Central memory CD4-positive, alpha-beta T cell (primary cell): ENCODE results near the gene DPP6.

ENCODE experiments used
- DNase-seq: peaks from one replicate; pipeline ENCODE4 v3.0.0; 2022

Gene DPP6

GRCh38 chr7:154736389-154736788 lies 684.2 kb downstream of the DPP6 start:
- DNase-seq = no peak

DNA sequence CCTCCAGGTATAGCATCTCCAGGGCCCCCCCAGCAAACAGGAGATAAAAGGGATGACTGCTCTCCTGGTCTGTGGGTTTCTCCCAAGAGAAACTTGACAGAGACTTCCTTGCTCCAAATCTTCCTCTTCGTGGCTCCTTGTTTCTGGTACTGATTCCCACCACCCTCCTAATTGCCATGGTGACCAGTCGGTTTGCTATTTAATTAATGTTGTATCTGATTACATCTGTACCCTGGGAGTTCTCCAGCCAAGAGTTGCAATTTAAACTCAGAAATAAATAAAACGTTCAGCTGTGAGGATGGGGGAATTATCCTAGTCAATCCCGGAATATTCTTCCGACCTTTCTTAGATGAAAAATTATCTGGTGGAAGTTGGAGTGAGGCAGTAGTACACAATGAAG lies 686.0 kb downstream of the DPP6 start:
- DNase-seq = no peak

DNA sequence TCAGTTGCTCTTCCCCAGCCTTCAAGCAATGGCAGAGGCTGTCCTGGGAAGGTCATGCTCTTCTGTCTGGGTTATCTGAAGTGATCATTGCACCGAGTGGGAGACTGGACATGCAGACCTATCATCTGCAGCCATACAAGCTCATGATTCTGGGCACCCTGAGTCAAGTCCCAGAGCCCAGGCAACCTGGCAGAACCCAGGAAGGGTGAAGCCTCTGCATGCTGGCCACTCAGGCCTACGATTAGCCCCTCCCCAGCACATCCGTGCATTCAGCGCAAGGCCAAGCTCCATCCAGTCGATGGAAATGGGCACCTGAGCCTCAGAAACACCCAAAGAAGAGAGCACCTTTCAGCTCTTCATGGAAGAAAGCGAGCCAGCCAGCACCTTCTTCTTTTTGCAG lies 688.9 kb downstream of the DPP6 start:
- DNase-seq = no peak

- no peak for DNase-seq
These were observed 691.0 kb downstream of the DPP6 start for GRCh38 chr7:154743206-154743605.

GRCh38 chr7:154744256-154744860 lies 692.2 kb downstream of the DPP6 start:
- no peak for DNase-seq

DNA sequence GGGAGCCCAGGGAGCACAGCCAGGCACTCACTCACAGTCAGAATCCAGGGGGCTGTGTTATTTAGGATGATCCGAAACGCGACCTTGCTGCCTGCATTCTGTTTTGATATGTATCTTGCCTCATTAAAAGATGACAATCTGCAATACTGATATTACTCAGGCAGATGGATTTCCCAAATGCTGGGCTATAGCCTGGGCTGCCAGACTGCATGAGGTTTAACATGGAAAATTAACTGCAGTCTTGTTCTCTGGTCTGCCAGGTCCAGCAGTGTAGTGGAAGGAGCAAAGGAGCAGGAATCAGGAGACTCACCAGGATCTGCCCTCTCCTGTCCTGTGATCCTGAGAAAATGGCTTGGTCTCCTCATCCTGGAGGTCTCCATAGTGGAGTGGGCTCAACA lies 692.7 kb downstream of the DPP6 start:
- no peak for DNase-seq

DNA sequence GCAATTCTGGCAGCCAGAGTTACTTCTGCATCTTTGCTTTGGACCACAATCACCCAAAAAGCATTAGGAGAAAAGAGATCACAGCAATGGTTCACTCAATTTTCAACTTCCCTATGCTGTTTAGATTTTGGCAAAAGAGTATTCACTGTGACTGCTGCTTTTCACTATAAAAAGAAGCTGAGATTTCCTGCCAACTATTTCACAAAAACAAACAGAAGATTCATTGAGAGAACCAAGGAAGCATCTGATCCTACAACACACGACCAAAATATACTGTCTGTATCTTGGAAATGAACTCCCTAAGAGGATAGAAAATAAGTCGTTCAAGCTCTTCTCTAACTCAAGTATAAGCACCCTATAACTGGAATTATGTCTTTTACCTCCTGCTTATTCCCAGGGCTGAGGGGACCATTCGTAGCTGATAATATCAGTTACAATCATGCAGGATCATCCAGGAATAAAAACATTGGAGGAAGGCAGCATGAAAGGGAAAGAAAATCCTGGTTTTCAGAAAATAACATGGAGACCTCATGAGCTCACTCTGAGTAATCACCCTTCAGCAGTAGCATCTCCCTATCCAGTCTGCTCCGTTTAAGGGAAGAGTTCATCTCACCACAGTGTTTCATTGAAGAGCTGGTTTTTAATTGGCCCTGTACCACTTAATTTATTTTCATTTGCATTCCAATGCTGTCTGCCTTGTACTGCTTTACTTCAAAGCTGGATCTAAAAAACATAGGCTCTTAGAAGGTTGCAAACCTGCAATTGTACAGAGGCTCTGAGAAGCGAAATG lies 694.6 kb downstream of the DPP6 start:
- no peak for DNase-seq

DNA sequence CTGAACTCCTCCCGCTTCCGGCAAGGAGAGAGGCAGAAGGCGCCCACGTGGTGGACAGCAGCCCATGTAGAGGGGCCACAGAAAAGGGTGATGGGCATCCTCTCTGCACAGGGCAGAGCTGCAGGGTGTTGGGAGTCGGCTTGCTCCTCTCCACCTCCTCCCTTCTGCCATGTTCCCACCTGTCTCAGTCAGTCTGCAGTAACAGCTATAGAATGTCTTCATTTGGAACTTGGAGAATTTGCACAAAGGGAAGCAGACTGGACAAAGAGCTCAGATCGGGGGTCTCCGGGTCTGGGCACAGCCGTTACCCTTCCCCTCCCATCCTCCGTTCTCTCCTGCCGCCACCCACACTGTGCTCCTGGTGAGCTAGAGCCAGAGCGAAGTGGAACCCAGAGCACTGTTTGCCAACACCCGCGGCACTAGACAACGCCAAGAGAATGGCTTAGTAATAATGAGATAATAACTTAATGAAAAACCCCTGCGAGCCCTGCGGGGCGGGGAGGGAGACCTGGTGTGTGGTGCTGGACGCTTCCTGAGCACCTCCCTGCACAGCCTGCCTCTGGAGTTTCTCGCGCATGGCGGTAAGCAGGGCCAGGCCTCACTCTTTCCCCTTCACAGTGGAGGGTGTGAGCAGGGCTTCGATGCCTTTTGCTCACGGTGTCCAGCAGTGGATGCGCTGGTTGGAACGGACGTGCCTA lies 696.0 kb downstream of the DPP6 start:
- DNase-seq = no peak

DNA sequence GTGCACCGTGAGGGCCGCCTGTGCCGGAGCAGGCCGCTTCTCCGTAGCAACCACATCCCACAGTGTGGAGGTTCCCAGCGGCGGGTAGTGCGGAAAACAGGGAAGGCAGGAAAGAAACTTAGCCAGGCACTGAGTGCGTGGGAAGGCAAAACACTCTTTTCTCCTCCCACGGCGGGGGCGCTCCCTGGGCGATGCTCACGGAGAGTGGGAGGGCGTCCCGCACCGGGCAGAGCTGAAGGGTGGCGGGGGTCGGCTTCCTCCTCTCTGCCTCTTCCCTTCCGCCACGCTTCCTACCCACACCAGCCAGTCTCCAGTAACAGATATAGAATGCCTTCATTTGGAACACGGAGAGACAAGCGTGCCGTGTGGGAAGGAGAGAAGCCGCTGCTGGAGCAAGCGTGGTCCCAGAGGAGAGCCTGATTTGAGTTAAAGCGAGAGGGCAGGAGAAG lies 698.2 kb downstream of the DPP6 start:
- DNase-seq = no peak

GRCh38 chr7:154753226-154753625 lies 701.0 kb downstream of the DPP6 start:
- DNase-seq = no peak

GRCh38 chr7:154757756-154758155 lies 705.6 kb downstream of the DPP6 start:
- no peak for DNase-seq

- no peak for DNase-seq
These were observed 707.8 kb downstream of the DPP6 start for GRCh38 chr7:154759989-154760388.

DNA sequence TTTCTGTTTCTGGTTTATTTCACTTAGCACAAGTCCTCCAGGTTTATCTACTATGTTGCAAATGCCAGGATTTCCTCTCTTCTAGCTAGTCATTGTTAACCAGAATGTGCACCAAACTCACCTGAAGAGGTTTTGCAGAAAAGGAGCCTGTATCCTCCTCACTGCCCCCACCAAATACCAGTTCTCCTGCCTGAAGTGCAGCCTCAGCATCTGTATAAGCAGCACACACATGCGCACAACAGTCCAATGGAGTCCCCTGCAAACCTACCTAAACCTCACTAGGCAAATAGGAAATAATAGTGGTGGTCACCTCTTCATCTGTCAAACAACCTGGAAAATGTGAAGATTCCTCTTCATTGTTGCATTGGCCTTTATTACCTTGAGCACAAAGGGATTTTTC lies 712.9 kb downstream of the DPP6 start:
- DNase-seq = no peak

DNA sequence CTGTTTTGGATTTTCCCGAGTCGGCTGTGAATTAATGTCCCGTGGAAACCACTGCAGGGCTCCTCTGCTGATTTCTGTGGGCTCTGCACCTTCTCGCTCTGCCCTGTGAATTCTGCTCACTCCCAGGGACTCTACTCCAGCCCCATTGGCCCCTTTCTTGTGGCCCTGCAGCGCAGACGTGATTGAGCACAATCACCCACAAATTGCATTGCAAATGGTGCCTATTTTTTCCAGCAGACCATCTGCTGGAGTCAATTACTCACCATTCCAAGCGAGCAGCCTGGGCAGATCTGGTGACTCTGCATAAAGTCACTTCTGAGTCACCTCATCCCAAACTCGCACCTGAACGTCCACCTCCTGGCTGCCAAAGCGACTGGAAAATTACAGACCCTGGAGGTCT lies 714.9 kb downstream of the DPP6 start:
- no peak for DNase-seq

DNA sequence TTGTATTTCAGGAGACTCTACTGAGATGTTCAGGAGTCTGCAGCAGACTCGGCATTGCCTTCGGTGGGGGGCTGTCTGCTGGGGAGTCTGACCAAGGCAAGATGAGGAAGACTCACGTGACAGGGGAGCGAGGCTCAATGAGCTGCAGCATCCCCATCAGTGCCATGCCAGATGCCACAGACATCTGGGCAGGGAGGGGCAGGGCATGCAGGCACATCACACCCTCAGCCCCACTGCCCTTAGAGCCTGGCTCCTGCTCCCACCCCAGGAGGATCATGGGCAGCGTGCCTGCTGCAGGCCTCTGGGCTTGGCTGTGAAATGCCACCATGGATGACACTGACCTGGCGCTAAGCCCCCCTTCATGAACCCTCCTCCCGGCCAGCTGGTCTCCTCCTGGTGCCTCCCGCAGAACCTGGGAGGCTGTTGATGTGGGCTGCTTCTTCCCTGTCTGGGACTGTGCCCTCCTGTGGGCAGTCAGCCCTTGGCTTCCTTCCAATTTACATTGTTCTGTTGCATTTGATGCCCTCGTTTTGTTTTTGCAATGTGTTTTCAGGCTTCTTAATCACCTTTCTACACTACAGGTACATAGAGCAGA lies 715.7 kb downstream of the DPP6 start:
- no peak for DNase-seq

DNA sequence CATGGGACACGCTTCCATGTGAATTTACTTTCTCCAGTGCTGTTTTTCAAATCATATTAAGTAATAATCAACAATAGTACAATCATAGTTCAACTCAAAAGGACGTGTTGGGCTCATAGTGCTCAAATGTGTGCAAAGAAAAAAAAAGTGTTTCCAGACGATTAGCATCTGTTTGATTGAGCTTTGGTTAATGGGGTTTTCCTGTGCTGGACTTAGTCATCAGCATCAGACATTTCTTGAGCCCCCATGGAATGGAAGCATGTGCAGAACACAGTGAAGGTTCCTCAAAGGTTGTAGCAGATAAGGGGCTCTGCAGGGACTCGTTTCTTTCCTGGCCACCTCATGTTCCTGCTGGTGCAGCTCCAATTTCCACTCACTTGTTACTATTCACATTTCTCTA lies 716.8 kb downstream of the DPP6 start:
- DNase-seq = no peak

GRCh38 chr7:154769527-154769926 lies 717.3 kb downstream of the DPP6 start:
- no peak for DNase-seq

DNA sequence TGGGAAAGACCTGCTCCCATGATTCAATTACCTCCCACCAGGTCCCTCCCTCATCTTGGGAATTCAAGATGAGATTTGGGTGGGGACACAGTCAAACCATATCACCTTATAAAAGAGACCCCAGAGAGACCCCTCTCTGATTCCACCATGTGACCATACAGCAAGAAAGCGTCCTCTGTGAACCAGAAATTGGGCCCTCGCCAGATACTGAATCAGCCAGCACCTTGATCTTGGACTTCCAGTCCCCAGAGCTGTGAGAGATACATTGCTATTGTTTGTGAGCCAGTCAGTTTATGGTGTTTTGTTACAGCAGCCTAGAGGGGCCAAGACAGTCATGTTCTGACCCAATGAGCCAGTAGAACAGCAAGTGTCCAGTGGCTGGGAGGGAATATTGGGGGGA lies 718.2 kb downstream of the DPP6 start:
- no peak for DNase-seq

- DNase-seq = no peak
These were observed 718.8 kb downstream of the DPP6 start for GRCh38 chr7:154770962-154771361.

DNA sequence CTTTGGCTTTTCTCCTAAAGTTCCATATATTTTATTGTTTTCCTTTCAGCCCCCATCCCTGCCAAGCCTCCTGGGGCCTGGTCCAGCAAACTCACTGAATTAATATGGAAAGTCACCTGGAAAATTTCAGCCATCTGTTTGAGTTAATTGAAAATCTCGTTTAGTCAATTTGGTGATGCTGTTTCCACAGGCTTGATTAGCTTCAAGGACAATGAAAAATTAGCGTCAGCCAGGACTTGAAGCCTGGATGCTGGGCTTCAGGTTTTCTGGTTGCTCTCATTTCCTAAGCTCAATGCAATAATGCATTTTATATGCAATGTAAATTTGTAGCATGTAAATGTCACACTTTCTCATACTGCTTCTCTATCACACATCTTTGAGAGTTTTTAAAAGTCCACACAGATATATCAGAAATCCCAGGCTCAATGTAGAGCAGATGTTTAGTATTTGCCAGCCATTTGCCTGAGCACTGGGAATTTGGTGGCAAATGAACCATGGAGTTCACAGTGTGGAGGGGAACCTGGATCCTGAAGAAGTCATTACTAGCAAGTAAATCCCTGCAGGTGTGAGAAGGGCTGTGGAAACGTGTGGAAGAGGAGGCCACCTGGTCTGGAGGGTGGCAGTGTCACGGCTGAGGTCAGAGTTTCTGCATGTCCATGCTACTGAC lies 722.2 kb downstream of the DPP6 start:
- DNase-seq = no peak

DNA sequence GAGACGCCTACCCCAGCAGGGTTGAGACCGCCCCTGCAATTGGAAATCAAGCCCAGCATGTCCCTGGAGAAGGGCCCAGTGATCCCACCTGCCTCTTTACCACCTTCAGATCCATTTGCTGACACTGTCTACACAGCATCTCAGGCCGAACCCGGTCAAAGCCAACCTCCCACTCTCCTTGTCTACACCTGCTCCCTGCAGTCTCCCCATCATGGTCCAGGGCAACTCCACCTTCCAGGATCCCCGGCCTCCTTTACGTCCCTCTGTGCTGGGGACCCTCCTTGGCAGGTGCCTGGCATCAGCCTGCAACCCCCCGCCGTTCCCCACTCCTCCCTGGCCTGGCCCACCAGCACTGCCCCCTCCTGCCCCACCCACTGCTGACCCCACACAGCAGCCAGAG lies 723.5 kb downstream of the DPP6 start:
- DNase-seq = no peak

- DNase-seq = no peak
These were observed 724.2 kb downstream of the DPP6 start for GRCh38 chr7:154776350-154776749.

DNA sequence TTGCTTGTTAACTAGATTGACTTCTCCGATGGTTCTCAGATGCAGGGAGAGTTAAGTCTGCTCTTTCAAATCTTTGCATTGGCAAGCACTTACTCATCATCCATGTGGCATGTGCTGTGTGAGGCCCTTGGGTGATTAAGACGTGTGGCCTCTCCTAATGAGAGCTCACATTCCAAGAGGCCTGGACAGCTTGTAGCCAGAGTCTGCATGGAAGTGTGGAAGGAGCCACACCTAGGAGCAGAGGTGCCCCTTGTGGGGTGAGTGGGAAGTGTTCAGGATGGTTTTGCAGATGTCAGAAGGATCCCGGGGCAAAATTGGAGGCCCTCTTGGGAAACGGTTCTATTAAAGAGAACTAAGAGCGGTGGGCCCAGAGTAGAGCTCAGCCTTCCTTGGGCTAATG lies 724.8 kb downstream of the DPP6 start:
- DNase-seq = no peak
